Measurements from ENCODE around the gene DNAH11.

Gene DNAH11

DNA sequence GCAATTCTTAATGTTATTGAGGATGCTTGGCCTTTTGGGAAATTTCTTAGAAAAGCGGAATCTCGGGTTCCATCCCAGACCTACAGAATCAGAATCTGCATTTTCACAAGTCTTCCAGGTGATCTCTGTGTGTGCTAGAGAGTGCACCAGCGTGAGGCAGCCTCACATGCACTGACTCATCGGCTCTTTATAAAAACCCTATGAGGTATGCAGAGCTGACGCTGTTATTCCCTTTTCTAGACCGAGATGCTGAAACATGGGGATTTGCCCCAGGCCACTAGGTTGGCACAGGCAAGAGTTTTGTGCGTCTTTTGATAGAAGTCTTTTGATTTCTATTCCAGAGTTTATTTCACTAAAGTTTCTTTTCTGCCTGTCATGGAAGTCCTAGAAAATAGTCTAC is 341.7 kb downstream of the DNAH11 start:
- DNase-seq (ENCODE audit: low read depth): no peak

GRCh38 chr7:21886396-21886795 is 343.6 kb downstream of the DNAH11 start:
- no peak for DNase-seq (ENCODE audit: low read depth)

- no peak for DNase-seq (ENCODE audit: low read depth)
Measured at GRCh38 chr7:21887353-21887752, 344.5 kb downstream of the DNAH11 start.

DNA sequence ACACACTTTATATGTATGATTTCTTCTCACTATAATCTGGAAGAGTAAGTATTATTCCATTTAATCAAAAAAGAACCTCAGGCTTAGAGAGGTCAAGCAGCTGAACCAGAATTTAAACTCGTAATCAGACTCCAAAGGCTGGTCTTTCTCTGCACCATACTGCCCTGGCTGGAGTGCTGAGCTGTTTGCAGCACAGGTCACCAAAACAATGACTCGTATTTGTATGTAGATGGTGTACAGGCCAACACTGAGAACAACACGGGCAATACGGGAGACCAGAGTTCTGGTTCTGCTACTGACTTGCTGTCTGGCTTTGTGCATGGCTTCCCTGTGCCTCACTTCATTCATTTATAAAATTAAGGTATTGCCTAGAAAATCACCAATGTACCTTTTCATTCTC is 344.9 kb downstream of the DNAH11 start:
- no peak for DNase-seq (ENCODE audit: low read depth)

GRCh38 chr7:21891291-21891690 is 348.5 kb downstream of the DNAH11 start:
- no peak for DNase-seq (ENCODE audit: low read depth)

- no peak for DNase-seq (ENCODE audit: low read depth)
Measured at GRCh38 chr7:21893401-21893800, 350.6 kb downstream of the DNAH11 start.

GRCh38 chr7:21898265-21898930 is 355.6 kb downstream of the DNAH11 start:
- DNase-seq (ENCODE audit: low read depth): no peak

GRCh38 chr7:21902240-21902639 is 359.4 kb downstream of the DNAH11 start:
- DNase-seq (ENCODE audit: low read depth): no peak

- peak; percentile 16 for DNase-seq (ENCODE audit: low read depth)
Measured at GRCh38 chr7:21903020-21903786, 360.4 kb downstream of the DNAH11 start.

GRCh38 chr7:21908746-21909145 is 365.9 kb downstream of the DNAH11 start:
- DNase-seq (ENCODE audit: low read depth): no peak

DNA sequence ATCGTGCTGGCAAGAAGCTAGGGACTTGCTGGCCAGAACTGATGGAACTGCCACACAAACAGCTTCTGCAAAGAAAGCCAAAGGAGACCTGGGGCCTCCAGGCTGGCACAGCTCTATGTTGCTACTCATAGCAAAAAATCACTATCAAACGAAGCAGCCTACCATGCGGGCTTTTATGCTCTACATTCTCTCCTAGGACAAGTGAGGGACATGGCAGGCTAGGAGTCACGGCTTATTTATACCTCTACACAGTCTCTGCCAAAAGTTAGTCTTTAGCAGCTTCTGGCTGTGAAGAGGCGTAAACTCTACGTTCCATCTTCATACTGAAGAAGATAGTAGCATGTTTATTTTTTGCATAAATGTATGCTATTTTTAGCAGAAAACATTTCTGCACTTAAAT is 367.4 kb downstream of the DNAH11 start:
- DNase-seq (ENCODE audit: low read depth): no peak

DNA sequence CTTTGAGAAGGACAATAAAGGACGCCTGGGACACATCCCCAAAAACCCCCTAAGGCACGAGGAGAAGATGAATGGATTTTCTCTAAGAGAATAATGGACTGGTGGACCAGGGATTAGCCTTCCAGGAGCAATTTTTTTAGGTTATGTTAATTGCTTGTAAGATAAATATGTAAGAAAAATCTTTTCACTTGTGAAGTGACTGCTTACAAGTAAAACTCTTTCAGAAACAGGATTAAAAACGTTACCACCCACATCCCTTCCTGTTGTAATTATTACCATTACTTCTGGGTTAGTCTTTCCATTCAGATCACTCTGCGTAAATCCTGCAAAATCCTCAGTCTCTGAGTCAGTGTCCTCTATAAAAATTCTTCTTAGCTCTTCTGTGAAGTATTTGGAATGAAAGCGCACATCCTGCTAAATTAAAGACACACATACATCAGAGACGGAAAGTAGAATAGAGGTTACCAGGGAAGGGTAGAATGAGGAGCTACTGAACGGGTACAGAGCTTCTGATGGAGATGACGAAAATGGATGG is 368.6 kb downstream of the DNAH11 start:
- DNase-seq (ENCODE audit: low read depth): no peak

DNA sequence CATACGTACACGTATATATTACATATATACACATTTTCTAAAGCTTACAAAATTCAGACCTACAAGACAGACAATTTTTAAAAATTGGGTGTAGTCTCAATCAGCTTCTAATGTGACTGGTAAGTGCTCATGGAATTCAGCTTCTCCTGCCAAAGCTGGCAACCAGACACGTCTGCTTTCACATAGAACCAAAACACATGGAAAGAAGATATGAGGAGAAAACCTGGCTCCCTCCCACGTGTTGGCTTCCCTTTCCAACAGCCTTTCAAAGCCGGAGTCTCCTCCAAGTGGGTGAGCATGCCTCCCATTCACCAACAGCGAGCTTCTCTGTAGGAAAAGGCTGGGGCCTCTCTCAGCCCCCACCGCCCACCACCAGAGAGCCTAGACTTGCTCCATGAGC is 369.5 kb downstream of the DNAH11 start:
- peak; percentile 53 for DNase-seq (ENCODE audit: low read depth)

DNA sequence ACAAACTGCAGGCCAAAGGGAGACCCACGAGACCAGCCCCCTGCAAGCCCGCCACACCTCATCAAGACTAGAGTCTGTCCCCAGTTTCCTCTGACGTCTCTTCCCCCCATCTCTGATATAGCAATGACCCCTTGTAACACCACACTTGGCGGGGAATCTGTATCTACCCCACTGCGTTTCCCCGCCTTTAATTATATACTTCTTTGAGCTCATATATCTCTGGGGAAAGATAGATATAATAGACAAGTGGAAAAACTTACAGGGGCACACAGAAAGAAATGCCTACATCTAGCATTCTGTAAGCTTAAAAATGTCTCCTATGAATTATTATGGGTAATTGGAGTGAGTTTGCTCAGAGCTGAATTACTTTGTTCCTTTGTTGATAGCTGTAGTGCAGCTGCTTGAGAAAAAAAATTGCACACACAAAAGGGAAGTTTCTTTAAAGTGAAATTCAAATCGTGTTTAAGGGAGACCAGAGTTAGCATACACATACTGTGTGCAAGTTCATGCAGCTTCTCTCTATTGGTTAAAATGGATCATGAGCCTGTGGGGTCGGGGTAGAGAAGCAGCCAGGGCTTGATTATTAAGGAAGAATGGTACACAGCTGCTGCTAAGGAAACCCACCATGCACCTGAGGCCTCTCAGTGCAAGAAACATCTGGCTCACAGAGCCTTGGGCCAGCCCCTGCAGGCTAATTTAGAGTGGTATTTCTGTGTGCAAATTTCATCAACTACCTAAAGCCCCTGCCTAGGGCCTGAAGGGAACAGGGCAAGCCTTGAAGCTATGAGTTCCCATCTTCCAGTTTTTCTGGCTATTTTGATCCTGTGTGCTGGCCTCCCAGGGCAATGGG is 370.3 kb downstream of the DNAH11 start:
- no peak for DNase-seq (ENCODE audit: low read depth)

DNA sequence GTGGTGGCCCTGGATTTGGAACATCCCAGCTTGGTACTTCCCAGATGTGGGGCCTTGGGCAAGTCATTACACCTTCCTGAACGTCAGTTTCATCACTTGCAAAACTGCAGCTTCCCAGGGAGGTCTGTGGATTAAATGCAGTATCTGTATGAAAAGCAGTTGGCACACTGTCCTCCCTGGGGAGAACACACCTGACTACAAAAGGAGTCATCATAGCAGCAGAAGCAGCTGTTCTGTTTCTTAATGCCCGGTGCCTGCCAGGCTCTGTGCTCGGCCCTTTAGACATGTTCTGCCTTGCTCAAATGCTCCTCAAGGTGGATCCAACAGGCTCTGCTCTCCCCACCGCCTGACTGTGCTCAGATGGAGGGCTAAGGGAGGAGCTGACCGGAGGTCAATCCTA is 371.8 kb downstream of the DNAH11 start:
- DNase-seq (ENCODE audit: low read depth): no peak

DNA sequence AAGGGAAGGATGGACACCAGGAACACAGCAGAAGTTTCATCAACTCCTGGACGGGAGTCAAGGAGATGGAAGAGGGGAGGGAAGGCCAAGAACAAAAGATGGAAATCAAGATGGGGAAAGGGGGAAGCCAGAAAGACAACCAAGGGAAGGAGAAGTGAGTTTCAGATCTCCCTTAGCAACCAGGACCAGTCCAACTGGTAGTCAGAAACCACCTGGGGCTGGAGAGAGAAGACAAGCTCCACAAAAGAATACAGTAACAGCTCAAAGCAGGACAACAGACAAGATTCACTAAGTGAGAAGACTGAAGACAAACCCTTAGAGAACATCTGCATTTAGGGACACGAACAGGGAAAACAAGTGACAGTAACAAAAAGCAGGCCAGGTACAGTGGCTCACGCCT is 372.3 kb downstream of the DNAH11 start:
- DNase-seq (ENCODE audit: low read depth): no peak

DNA sequence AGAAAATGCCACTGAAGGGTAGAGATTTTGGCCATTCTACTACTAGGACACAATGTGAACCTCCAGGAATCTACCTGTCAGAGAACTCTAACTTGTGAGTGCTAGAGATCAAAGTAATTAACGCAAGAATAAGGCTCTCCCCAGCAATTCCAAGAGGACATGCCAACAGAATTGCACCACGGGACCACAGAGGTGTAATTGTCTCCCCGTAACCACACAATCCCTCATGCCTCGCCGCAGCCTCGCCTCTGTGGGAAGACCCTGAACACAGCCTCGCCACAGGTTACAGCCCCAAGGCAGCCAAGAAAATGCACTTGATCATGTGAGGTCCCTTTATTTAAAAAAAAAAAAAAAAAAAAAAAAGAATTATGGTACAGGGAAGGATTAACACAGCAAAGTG is 373.3 kb downstream of the DNAH11 start:
- DNase-seq (ENCODE audit: low read depth): no peak

DNA sequence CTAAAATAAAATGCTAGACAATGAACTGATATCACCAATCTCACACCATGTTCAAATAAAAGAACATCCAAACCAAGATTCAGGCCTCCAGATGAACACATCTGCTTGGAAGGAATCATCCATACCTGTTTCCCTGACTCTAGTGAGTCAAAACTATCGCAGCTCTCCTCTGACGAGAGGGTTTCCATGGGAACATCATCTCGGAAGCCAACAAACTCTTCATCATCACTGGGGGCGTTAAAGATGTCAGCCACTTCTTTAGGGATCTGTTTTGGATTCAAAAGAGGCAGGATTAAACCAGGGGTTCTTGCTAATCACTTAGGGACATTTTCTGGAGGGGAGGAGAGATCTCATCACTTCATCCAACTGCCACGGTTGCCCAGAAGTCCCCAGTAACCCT is 373.8 kb downstream of the DNAH11 start:
- DNase-seq (ENCODE audit: low read depth): no peak

DNA sequence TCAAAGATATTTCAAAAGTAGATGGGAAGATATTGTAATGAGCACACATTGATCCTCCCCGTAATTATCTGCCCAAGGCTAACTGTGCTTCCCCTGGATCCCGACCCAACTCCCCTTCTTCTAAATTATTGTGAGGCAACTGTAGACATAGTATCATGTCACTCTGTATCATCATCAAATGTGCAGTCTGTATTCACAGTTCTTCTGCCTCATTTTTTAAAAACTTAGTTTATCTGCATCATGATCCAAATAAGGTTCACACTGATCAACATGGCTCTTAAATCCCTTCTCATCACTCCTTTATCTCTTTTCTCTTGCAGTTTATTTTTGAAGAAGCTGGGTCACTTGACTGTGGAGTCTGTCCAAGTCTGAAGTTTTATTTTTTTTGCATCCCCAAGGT is 375.4 kb downstream of the DNAH11 start:
- DNase-seq (ENCODE audit: low read depth): no peak

DNA sequence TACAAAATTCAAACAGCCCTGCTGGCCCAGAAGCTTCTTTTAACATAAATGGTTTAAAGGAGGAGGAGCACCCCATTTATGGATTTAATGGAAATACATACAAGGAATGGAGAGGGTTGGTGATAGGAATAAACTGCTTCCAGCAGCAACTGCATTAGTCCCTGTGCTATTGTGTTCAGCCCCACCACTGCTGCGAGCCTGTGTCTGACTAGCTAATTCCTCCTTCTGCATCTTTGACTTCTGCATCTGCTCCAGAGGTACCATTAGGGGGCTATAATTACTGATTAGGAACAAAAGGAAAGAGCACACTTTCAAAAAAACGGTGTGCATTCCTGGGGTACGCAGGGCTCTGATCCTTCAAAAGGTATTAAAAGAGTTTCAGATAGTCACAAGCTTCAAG is 378.1 kb downstream of the DNAH11 start:
- no peak for DNase-seq (ENCODE audit: low read depth)

- DNase-seq (ENCODE audit: low read depth): no peak
Measured at GRCh38 chr7:21922605-21923004, 379.8 kb downstream of the DNAH11 start.

- DNase-seq (ENCODE audit: low read depth): no peak
Measured at GRCh38 chr7:21923658-21924057, 380.8 kb downstream of the DNAH11 start.

DNA sequence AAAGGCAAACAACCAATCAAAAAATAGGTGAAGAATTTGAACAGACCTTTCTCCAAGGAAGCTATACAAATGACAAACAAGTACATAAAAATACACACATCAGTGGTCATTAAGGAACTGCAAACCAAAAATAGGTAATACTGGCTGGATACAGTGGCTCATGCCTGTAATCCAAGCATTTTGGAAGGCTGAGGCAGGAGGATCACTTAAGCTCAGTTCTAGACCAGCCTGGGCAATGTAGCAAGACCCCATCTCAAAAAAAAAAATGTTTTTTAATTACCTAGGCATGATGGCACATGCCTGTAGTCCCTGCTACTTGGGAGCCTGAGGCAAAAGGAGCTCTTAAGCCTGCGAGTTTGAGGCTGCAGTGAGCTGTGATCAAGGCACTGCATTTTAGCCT is 383.6 kb downstream of the DNAH11 start:
- DNase-seq (ENCODE audit: low read depth): no peak
